ENCODE measurements around the gene HOXB9. TPM values are rescaled to one million over a fixed set of nuclear protein-coding genes. Genes with fewer than 3 reads are reported as not detected.

HOXB9 gene
- total RNA-seq, 2 experiments from 2014 or later: not detected

- Mint-ChIP-seq H3K4me1 (ENCODE audit: low read depth) (peaks cover 13% of the 10 kb centered on the region), H3K36me3 (ENCODE audit: low read depth) (no peaks in the 10 kb centered on the region), H3K27me3 (peaks cover 80% of the 10 kb centered on the region), H3K4me3 (peak overlapping the region; percentile 78), H3K27ac (no peak overlapping the region), H3K9me3 (no peaks in the 10 kb centered on the region)
- CTCF ChIA-PET: interaction anchor here (1.0 to 1.5 kb wide), 3 partner anchors 11 to 375 kb away, joined by 3 to 5 read pairs (median 3); no protein-coding TSS in a partner anchor
- intact Hi-C loops (cut with DNase I, micrococcal nuclease): no loop called here
- Histone ChIP-seq H3K4me3 (ENCODE audit: low read length) (peak overlapping the region; percentile 65), H3K36me3 (ENCODE audit: insufficient read depth, low read length) (no peaks in the 10 kb centered on the region), H3K27me3 (ENCODE audit: control insufficient read depth in 1 of 2, insufficient read depth in 2 of 2, low read length in 2 of 2) (peaks cover 41 to 52% of the 10 kb centered on the region in 2 experiments), H3K9me3 (ENCODE audit: control insufficient read depth in 1 of 2, insufficient read depth in 1 of 2, low read length in 2 of 2) (peaks cover 0 to 5% of the 10 kb centered on the region in 2 experiments), H3K27ac (ENCODE audit: low read depth in 1 of 2, low read length in 2 of 2) (no peak overlapping the region), H3K4me1 (ENCODE audit: insufficient read depth, low read length) (peaks cover 22% of the 10 kb centered on the region)
- DNase-seq (no peak), ATAC-seq (ENCODE audit: poor library complexity) (no peak)
- POLR2A ChIA-PET: no interaction called here
- no peak for TF ChIP-seq CTCF (IDR thresholded peaks at IDR 0.05)
Observed at GRCh38 chr17:48647963-48648245, 21.7 kb upstream of the HOXB9 start.

GRCh38 chr17:48647103-48647962 is 21.2 kb upstream of the HOXB9 start:
- H3K4me3 ChIP-seq (ENCODE audit: low read length): peak overlapping the region; percentile 65

More at GRCh38 chr17:48647103-48647962, 21.2 kb upstream of the HOXB9 start:
- Mint-ChIP-seq H3K4me1 (ENCODE audit: low read depth) (peaks cover 13% of the 10 kb centered on the region), H3K27me3 (peaks cover 81% of the 10 kb centered on the region), H3K36me3 (ENCODE audit: low read depth) (no peaks in the 10 kb centered on the region), H3K4me3 (peak overlapping the region; percentile 79), H3K9me3 (no peaks in the 10 kb centered on the region), H3K27ac (no peak overlapping the region)
- H3K27ac ChIP-seq (ENCODE audit: low read depth in 1 of 2, low read length in 2 of 2): no peak overlapping the region
- ChIA-PET CTCF (interaction anchor here (1.0 to 1.5 kb wide), 3 partner anchors 11 to 374 kb away, joined by 3 to 5 read pairs (median 3); no protein-coding TSS in a partner anchor), POLR2A (no interaction called here)
- peaks cover 0 to 8% of the 10 kb centered on the region in 2 experiments for H3K9me3 ChIP-seq (ENCODE audit: control insufficient read depth in 1 of 2, insufficient read depth in 1 of 2, low read length in 2 of 2)
- intact Hi-C loops (cut with DNase I, micrococcal nuclease): no loop called here
- H3K27me3 ChIP-seq (ENCODE audit: control insufficient read depth in 1 of 2, insufficient read depth in 2 of 2, low read length in 2 of 2): peaks cover 46 to 58% of the 10 kb centered on the region in 2 experiments
- H3K4me1 ChIP-seq (ENCODE audit: insufficient read depth, low read length): peaks cover 27% of the 10 kb centered on the region
- DNase-seq (peak in 1 of 14 experiments; percentile 16), ATAC-seq (ENCODE audit: poor library complexity) (peak; percentile 39)
- no peak for TF ChIP-seq CTCF (IDR thresholded peaks at IDR 0.05)
- no peaks in the 10 kb centered on the region for H3K36me3 ChIP-seq (ENCODE audit: insufficient read depth, low read length)

Measured in CD4-positive, alpha-beta T cell (primary cell).